Activated naive CD8-positive, alpha-beta T cell treated with anti-CD3 and anti-CD28 coated beads, Interleukin-2, amount 10 ng/mL, durations not matched to agents 7 days and 5 days (primary cell): ENCODE data around the gene EPHA4. TPM values are rescaled to one million over a fixed set of nuclear protein-coding genes. Genes with fewer than 3 reads are reported as not detected.

ENCODE experiments used
- ATAC-seq: fragments of 150-1000 bp; cut with Tn5 transposase; one replicate; pipeline ENCODE4 v1.10.0; 2021; ENCODE audit warnings: low read depth, moderate library complexity
- POLR2A ChIA-PET: fragments of 350-600 bp; sonication (Branson Sonifier 250); formaldehyde crosslinking; loops from one replicate; lab custom pipeline; 2021; ENCODE audit warnings: antibody characterized with exemption; lab: Charles Lee
- DNase-seq: peaks from one replicate; pipeline ENCODE4 v3.0.0; 2021
- H3K27ac Mint-ChIP-seq: one replicate; pipeline ENCODE4 v1.8.0; 2022; ENCODE audit warnings: mild to moderate bottlenecking, mixed read lengths
- H3K27me3 Mint-ChIP-seq: one replicate; pipeline ENCODE4 v1.8.0; 2022; ENCODE audit warnings: mild to moderate bottlenecking, moderate library complexity, mixed read lengths
- H3K36me3 Mint-ChIP-seq: one replicate; pipeline ENCODE4 v1.8.0; 2021; ENCODE audit warnings: mild to moderate bottlenecking, mixed read lengths
- H3K4me1 Mint-ChIP-seq: one replicate; pipeline ENCODE4 v1.8.0; 2021; ENCODE audit warnings: mixed read lengths
- H3K4me3 Mint-ChIP-seq: one replicate; pipeline ENCODE4 v1.8.0; 2022; ENCODE audit warnings: mild to moderate bottlenecking, moderate library complexity, mixed read lengths
- H3K9me3 Mint-ChIP-seq: one replicate; pipeline ENCODE4 v1.8.0; 2021; ENCODE audit warnings: mixed read lengths
- total RNA-seq, 2 experiments: library from RNA; stranded (reverse); gene quantifications; one replicate each; pipeline ENCODE4 v1.2.3, GENCODE V29; 2021

The EPHA4 gene
- total RNA-seq, 2 experiments from 2014 or later, result 32.8 to 36.4 TPM

DNA sequence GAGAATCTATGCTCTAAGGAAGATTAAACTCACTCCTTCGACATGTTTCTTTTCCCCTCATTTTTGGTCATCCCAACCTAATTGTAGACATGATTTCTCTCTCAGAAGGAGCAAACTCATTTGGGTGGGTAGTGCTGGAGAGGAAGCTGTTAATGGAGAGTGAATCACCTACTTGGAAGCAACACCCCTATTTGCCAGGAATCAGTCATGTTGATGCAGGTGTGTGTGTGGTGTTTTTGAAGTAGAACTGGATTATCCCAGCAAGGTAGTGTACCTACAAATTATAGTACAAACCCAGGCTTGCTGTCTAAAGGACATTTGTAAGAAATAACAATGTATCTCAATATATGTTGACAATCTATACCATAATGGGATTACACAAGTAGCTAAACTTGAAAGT, 186.4 kb downstream of the EPHA4 start:
- DNase-seq (no peak), ATAC-seq (no peak)
- Mint-ChIP-seq H3K4me3 (no peak overlapping the region), H3K9me3 (no peaks in the 10 kb centered on the region), H3K36me3 (no peaks in the 10 kb centered on the region), H3K4me1 (no peaks in the 10 kb centered on the region), H3K27ac (no peak overlapping the region), H3K27me3 (no peaks in the 10 kb centered on the region)
- POLR2A ChIA-PET, result interaction anchor here (0.5 kb wide), 1 partner anchor 206 kb away, joined by 3 read pairs; no protein-coding TSS in a partner anchor

DNA sequence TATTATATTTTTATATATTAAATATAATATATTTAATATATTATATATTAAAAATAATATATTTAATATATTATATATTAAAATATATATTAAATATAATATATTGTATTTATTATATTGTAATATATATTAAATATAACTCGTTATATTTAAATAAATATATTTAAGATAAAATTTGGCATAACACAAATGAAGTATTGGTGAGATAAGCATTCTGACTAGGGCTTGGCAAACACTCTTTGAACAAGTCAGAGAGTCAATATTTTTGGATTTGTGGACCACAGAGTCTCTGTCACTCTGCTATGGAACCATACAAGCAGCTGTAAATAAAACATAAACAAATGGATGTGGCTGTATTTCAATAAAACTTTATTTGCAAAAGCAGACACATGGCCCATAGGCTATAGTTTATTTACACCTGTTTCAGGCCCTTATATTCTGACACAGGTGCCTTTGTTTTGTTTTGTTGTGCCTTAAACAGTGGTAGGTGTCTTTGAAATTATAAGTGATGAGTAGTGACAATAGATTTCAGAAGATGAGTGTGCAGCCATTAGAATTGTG, 190.1 kb downstream of the EPHA4 start:
- H3K27ac Mint-ChIP-seq, result no peak overlapping the region
- no peaks in the 10 kb centered on the region for H3K4me1 Mint-ChIP-seq
- ATAC-seq (no peak), DNase-seq (no peak)
- H3K36me3 Mint-ChIP-seq, result no peaks in the 10 kb centered on the region
- H3K4me3 Mint-ChIP-seq, result no peak overlapping the region
- H3K27me3 Mint-ChIP-seq, result no peaks in the 10 kb centered on the region
- POLR2A ChIA-PET, result no interaction called here
- no peaks in the 10 kb centered on the region for H3K9me3 Mint-ChIP-seq

DNA sequence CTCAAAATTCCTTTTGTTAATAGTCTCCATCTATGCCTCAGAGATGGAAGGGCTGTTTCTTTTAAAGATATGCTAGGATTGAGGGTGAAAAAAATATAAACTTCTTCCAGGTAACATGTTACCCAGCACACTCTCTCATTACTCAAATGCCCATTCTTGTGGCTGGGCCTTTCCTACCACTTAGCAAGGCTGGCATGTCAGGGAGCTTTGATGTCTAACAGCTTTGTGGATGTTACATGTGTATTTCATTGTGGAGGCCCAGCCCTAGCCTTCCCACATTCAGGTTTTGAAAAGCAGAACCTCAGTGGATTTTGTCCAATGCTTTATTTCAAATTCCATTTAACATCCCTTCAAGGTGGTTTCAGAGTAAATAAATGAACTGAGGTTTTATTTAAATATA, 191.4 kb downstream of the EPHA4 start:
- no peaks in the 10 kb centered on the region for H3K4me1 Mint-ChIP-seq
- H3K27me3 Mint-ChIP-seq, result no peaks in the 10 kb centered on the region
- ATAC-seq (no peak), DNase-seq (no peak)
- H3K9me3 Mint-ChIP-seq, result no peaks in the 10 kb centered on the region
- POLR2A ChIA-PET, result no interaction called here
- no peak overlapping the region for H3K4me3 Mint-ChIP-seq
- no peak overlapping the region for H3K27ac Mint-ChIP-seq
- no peaks in the 10 kb centered on the region for H3K36me3 Mint-ChIP-seq

DNA sequence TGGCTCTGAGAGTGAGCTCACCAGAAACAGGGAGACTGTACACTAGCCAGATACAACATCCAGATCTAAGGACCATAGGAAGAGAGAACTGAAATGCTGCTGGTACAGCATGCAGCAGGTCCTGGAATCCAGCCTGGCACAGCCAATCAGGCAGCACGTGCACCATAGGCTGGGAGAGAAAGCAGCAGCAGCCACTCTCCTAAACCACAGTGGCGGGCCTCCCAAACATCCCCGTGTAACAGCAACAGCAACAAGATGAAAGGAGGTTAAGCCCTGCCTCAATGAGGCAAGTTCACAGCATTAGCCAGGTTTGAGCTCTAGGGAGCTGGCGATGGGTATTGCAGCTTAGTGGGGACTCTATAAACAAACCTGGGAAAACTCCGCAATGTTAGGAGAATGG, 192.0 kb downstream of the EPHA4 start:
- Mint-ChIP-seq H3K4me3 (no peak overlapping the region), H3K36me3 (no peaks in the 10 kb centered on the region), H3K27me3 (no peaks in the 10 kb centered on the region), H3K4me1 (no peaks in the 10 kb centered on the region), H3K27ac (no peak overlapping the region), H3K9me3 (no peaks in the 10 kb centered on the region)
- ATAC-seq, result no peak
- DNase-seq, result no peak
- POLR2A ChIA-PET, result no interaction called here

- ATAC-seq (no peak), DNase-seq (no peak)
- Mint-ChIP-seq H3K27ac (no peak overlapping the region), H3K4me3 (no peak overlapping the region), H3K9me3 (no peaks in the 10 kb centered on the region), H3K4me1 (no peaks in the 10 kb centered on the region), H3K36me3 (no peaks in the 10 kb centered on the region), H3K27me3 (no peaks in the 10 kb centered on the region)
- POLR2A ChIA-PET, result no interaction called here
Observed at GRCh38 chr2:221377597-221377996, 194.5 kb downstream of the EPHA4 start.

GRCh38 chr2:221377066-221377465, 195.0 kb downstream of the EPHA4 start:
- Mint-ChIP-seq H3K9me3 (no peaks in the 10 kb centered on the region), H3K36me3 (no peaks in the 10 kb centered on the region), H3K4me1 (no peaks in the 10 kb centered on the region), H3K27me3 (no peaks in the 10 kb centered on the region), H3K4me3 (no peak overlapping the region), H3K27ac (no peak overlapping the region)
- ATAC-seq (no peak), DNase-seq (no peak)
- POLR2A ChIA-PET, result no interaction called here

- H3K4me1 Mint-ChIP-seq, result no peaks in the 10 kb centered on the region
- ATAC-seq (no peak), DNase-seq (no peak)
- H3K9me3 Mint-ChIP-seq, result no peaks in the 10 kb centered on the region
- POLR2A ChIA-PET, result no interaction called here
- H3K27me3 Mint-ChIP-seq, result no peaks in the 10 kb centered on the region
- H3K27ac Mint-ChIP-seq, result no peak overlapping the region
- no peaks in the 10 kb centered on the region for H3K36me3 Mint-ChIP-seq
- H3K4me3 Mint-ChIP-seq, result no peak overlapping the region
Observed at GRCh38 chr2:221374234-221374633, 197.9 kb downstream of the EPHA4 start.

- ATAC-seq, result no peak
- Mint-ChIP-seq H3K4me1 (no peaks in the 10 kb centered on the region), H3K9me3 (no peaks in the 10 kb centered on the region), H3K27ac (no peak overlapping the region), H3K4me3 (no peak overlapping the region), H3K27me3 (no peaks in the 10 kb centered on the region), H3K36me3 (no peaks in the 10 kb centered on the region)
- POLR2A ChIA-PET, result no interaction called here
- no peak for DNase-seq
Observed at GRCh38 chr2:221372907-221373306, 199.2 kb downstream of the EPHA4 start.

DNA sequence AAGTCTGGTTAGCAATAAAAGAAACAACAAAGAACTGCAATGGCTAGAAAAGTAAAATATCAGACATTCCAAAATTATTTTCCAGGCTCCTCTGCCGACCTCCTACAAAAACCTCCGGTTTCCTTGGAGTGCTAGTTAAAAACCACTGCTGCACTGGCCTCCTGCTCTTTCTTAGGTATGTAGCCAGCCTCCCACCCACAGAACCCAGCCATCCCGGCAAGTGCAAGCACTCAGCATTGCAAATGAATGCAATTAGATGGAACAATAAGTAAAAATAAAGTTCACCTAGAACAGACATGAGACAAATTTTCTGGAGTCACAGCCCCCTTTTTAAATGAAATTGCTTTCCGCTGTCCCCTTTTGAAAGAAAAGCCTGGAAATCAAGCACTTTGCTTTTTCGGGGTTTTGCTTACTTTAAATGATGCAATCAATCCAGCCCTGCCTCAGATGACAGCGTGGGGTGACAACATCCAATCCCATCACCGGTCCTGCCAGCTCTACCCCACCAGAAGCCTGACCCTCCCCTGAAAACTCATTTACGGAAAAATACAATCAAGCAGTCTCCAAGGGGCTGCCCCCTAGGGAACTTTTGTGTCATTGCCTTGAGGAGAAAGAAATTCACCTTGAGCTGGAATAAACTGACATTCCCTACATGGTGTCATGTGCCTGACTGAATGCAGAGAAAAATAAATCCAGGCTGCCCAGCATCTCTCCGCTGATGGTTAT, 199.8 kb downstream of the EPHA4 start:
- H3K27me3 Mint-ChIP-seq, result no peaks in the 10 kb centered on the region
- H3K27ac Mint-ChIP-seq, result no peak overlapping the region
- H3K4me1 Mint-ChIP-seq, result no peaks in the 10 kb centered on the region
- no peaks in the 10 kb centered on the region for H3K9me3 Mint-ChIP-seq
- no peak for ATAC-seq
- POLR2A ChIA-PET, result no interaction called here
- H3K36me3 Mint-ChIP-seq, result no peaks in the 10 kb centered on the region
- no peak overlapping the region for H3K4me3 Mint-ChIP-seq
- no peak for DNase-seq

- no peak for DNase-seq
- Mint-ChIP-seq H3K36me3 (no peaks in the 10 kb centered on the region), H3K4me3 (no peak overlapping the region), H3K27me3 (no peaks in the 10 kb centered on the region), H3K9me3 (no peaks in the 10 kb centered on the region), H3K27ac (no peak overlapping the region), H3K4me1 (no peaks in the 10 kb centered on the region)
- no peak for ATAC-seq
- POLR2A ChIA-PET, result no interaction called here
Observed at GRCh38 chr2:221371347-221371746, 200.8 kb downstream of the EPHA4 start.

- Mint-ChIP-seq H3K4me3 (no peak overlapping the region), H3K36me3 (no peaks in the 10 kb centered on the region), H3K27ac (no peak overlapping the region), H3K4me1 (no peaks in the 10 kb centered on the region), H3K9me3 (no peaks in the 10 kb centered on the region), H3K27me3 (no peaks in the 10 kb centered on the region)
- POLR2A ChIA-PET, result no interaction called here
- DNase-seq, result no peak
- ATAC-seq, result no peak
Observed at GRCh38 chr2:221370857-221371211, 201.3 kb downstream of the EPHA4 start.

GRCh38 chr2:221370076-221370856, 201.8 kb downstream of the EPHA4 start:
- ATAC-seq, result no peak
- Mint-ChIP-seq H3K27me3 (no peaks in the 10 kb centered on the region), H3K36me3 (no peaks in the 10 kb centered on the region), H3K9me3 (no peaks in the 10 kb centered on the region), H3K4me3 (no peak overlapping the region), H3K4me1 (no peaks in the 10 kb centered on the region), H3K27ac (no peak overlapping the region)
- POLR2A ChIA-PET, result no interaction called here
- no peak for DNase-seq
